ENCODE measurements around the gene SETD5.

DNA sequence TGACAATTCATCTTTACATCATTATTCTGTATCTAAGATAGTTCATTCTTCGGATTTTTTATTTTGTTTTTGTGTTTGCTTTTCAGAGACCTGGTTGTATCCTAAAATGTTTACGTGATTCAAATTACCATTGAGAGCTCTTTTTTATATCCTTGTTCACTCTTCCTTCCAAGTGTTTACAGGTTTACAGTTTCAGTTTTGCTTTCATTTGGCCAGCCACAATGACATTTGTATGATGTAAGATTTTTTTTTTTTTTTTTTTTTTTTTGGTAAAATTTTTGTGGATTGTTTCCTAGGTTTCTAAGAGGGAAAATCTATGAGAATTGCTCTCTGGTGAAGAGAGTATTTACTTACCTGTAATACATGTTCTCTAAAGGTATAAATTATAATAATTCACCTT, 55.0 kb downstream of the SETD5 start:
- TF ChIP-seq CTCF (conservative IDR thresholded peaks at IDR 0.05; ENCODE audit: low read depth, low read length) (no peak), EZH2 (IDR thresholded peaks at IDR 0.05; ENCODE audit: borderline replicate concordance, low read depth, low read length, poor library complexity, severe bottlenecking) (no peak)

Measured in A673 (cell line).